SK-N-MC (cell line): Measurements from ENCODE around the gene DIP2C.

Experiments used
- EZH2 ChIP-seq: fragments of 200-600 bp; sonication (generic); IDR thresholded peaks from one replicate; pipeline ENCODE4 v1.6.1; 2017; ENCODE audit warnings: antibody characterized with exemption
- FOXP2 ChIP-seq: optimal IDR thresholded peaks from 2 replicates; pipeline ENCODE3; 2011; ENCODE audit warnings: mild to moderate bottlenecking, moderate library complexity; ENCODE audit not compliant: insufficient read depth; ENCODE audit errors: extremely low read length, control extremely low read depth

DNA sequence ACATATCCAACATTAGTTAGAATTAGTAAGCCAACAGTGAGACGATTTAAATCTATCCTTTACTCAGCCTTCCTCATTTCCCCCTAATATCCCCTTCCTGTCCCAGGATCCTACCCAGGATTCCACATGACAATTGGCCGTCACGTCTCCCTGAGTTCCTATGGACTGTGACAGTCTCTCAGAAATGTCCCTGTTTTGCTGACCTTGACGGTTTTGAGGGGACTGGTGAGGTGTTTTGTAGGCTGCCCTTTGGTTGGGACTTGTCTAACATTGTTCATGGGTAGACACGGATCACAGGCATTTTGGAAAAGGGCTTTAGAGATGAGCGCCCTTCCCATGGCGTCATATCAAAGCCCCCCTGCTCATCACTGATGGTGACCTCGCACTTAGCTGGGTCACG lies 391.4 kb downstream of the DIP2C start:
- TF ChIP-seq EZH2, result no peak
- no peak for TF ChIP-seq FOXP2
